Putamen (tissue), 1 donor: ENCODE data around the gene PLCB3.

ENCODE experiments used
- DNase-seq: peaks from one replicate; pipeline ENCODE4 v3.0.0-alpha.2; 2016; ENCODE audit warnings: low spot score

Gene PLCB3

GRCh38 chr11:64251016-64251752 lies at the start of gene PLCB3:
PLCB3 (plus strand) TSS chr11:64251530; CDS start chr11:64251650, 120 bp downstream.
- DNase-seq: no peak

DNA sequence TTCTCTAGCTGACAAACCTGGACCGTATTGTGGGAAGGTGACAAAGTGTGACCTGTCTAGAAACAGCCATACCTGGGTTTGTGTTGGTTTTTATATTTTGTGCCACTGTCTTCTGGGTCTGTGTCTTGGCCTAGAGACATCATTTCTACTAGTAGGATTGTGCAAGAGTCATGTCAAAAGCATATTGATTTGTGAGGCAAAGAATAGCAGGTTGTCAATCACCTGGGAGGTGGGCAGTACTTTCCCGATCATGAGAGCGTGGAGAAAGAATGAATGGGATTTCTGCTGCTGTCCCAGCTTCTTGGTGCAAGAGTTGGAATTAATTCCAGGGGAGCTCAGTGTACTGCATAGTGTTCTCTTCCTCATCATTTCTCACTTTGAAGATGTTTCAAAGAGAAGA lies 49.8 kb upstream of the PLCB3 start:
- no peak for DNase-seq

DNA sequence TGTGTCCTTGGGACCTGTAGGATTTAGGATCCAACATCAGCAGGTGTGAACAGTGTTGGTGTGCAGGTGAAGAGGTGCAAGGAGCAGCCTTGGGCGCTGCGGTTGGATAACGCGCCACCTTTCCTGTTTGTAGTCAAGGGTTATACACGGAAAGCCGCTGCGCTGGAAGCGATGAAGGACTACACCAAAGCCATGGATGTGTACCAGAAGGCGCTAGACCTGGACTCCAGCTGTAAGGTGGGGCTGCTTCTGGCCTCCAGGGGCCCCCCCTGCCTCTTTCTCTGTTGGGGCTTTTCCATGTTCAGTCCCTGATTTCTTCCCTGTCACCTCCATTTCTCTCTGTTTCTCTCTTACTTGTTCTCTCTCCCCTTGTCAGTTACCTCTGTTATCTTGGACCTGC lies 48.3 kb upstream of the PLCB3 start:
- no peak for DNase-seq

DNA sequence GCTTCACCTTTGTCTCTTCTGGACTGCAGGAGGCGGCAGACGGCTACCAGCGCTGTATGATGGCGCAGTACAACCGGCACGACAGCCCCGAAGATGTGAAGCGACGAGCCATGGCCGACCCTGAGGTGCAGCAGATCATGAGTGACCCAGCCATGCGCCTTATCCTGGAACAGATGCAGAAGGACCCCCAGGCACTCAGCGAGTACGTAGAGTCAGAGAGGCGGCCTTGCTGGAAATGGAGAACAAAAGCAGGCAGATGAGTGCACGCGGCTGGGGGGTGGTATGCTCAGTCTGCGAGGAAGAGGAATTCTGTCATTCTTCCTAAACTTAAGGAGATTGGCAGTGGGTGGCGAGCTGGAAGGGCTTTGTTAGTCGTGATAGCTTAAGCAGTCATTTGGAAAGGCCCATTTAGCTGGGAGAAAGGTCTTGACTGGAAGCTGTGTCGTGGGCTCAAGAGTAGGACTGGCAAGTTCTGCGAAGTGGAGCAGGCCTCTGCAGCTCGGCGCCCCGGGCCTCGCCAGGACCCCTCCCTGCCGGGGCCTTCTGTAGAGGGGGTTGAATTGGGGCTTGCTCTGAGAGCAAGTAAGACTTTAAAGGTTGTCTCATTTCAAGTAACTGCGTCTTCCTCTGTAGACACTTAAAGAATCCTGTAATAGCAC lies 47.8 kb upstream of the PLCB3 start:
- DNase-seq: no peak

DNA sequence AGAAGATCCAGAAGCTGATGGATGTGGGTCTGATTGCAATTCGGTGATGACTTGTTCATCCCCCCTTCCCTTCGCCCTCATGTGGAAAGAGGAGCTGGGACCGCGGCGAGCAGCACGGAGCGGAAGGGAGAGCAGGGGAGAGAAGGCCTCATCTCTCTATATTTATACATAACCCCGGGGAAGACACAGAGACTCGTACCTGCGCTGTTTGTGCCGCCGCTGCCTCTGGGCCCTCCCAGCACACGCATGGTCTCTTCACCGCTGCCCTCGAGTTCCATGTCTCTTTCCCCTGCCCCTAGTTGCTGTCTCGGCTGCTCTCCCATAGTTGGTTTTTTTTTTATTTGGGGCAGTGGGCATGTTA lies 47.3 kb upstream of the PLCB3 start:
- DNase-seq: no peak

- peak; percentile 89 for DNase-seq
These were observed 46.8 kb upstream of the PLCB3 start for GRCh38 chr11:64204464-64204989.

DNA sequence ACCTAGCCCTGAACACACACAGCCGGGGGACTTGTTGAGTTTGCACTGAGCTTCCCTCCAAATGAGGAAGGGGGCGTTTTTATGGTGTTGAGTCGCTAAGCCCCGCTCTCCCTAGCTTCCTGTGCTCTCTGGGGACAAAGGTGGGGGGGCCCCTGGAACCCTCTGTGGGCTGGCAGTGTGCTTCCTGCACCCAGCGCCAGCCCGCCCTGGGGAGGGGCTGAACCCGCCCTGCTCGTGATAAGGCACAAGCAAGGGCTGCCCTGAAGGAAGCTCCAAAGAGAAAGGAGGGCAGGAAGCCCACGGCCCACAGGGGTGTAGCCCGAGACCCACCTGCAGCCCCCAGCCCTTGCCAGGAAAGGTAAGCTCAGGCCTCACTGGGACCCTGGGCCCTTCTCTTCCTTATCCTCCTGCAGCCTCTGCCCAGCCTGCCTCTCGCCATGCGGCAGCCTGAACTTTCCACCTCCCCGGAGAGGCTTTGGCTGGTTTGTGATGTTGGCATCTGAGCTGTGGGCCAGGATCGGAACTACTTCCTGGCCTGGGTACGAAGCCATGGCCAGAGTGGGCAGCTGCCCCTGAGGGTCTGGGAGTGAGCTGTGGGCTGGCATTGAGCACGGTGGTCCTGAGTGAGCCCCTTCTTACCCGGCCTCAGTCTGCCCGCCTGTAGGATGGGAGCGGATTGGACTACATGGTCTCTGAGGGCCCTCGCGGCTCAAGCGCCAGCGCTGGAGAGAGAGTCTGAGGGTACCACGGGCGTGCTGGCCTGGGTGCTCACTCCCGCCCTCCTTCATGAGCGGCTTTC lies 44.7 kb upstream of the PLCB3 start, which contains the start of gene FERMT3:
Gene FERMT3, plus strand, starts transcription at position 265 of the 799 bp plus-strand sequence. CDS start 644 bp downstream, outside the sequence.
- DNase-seq: no peak

DNA sequence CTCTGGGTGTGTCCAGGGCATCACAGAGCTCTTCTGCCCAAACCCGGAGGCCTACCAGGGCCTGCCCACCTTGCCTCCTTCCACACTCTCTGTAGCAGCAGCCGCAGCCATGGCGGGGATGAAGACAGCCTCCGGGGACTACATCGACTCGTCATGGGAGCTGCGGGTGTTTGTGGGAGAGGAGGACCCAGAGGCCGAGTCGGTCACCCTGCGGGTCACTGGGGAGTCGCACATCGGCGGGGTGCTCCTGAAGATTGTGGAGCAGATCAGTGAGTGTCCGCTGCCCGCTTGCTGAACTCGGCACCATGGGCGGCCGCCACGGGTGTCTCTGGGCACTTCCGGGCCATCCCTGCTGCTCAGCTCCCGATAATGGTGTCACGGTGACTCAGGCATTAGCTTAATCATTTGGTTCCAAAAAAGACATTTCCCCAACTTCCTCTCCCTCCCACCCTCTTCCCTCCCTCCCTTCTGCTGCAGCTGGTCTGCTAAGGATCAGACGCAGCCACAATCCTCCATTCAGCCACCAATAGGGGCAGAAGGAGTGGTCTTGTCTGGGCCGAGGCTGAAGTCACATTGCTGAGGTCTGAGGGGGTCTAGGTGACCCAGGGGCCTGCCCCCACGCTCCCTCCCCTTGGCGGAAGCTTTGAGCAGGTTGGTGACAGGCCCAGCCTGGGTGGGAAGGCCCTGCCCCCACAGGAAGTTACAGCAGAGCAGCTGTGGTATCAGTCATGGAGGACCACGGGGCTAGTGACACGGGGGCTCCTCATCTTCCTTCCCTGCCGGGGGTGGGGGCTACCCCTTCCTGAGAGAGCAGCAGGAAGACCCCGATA lies 43.9 kb upstream of the PLCB3 start:
- no peak for DNase-seq

- DNase-seq: no peak
These were observed 43.1 kb upstream of the PLCB3 start for GRCh38 chr11:64208086-64208795.

- no peak for DNase-seq
These were observed 42.4 kb upstream of the PLCB3 start for GRCh38 chr11:64208796-64209562.

GRCh38 chr11:64209563-64209843 lies 41.8 kb upstream of the PLCB3 start:
- DNase-seq: no peak

- DNase-seq: no peak
These were observed 40.9 kb upstream of the PLCB3 start for GRCh38 chr11:64210301-64211020.

GRCh38 chr11:64211181-64211872 lies 40.0 kb upstream of the PLCB3 start:
- DNase-seq: no peak

GRCh38 chr11:64216879-64217278 lies 34.5 kb upstream of the PLCB3 start:
- DNase-seq: no peak

DNA sequence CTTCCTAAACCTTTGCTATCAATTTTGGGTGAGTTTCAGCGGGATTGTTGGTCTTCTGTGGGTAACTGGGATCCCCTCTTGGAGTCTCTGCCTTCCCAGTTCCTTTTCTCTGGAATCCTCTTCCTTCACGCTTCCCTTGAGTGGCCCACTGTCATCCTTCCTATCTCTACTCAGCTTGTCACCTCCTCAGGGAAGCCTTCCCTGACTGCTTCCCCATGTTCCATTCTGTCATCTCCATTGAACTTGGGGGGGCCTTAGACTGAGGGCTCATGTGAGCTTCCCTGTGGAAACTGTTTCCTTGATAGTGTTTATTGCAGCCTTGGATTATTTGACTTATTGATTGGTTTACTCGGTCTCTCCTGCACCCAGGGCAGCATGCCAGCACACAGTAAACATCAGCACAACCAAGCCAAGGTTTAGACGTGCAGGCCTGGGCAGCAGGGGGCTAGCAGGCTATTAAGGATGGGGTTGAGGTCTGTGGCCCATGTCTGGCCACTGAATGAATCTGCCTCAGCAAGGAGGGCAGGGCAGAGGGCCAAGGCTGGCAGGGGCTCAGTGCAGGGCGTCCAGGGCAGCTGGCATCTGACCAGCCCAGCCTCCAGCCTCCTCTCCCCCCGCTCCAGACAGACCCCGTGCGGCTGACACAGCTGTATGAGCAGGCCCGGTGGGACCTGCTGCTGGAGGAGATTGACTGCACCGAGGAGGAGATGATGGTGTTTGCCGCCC lies 32.5 kb upstream of the PLCB3 start:
- no peak for DNase-seq

DNA sequence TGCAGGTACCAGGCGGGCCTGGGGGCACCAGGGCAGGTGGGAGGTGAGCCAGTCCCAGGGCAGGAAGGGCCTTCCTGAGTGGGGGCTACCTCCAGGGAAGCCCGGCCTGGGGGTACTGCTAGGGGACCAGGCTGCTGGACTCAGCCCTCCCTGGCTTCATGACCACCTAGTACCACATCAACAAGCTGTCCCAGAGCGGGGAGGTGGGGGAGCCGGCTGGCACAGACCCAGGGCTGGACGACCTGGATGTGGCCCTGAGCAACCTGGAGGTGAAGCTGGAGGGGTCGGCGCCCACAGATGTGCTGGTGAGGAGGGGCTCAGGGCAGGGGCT lies 32.0 kb upstream of the PLCB3 start:
- no peak for DNase-seq

GRCh38 chr11:64219755-64220154 lies 31.6 kb upstream of the PLCB3 start:
- DNase-seq: no peak

DNA sequence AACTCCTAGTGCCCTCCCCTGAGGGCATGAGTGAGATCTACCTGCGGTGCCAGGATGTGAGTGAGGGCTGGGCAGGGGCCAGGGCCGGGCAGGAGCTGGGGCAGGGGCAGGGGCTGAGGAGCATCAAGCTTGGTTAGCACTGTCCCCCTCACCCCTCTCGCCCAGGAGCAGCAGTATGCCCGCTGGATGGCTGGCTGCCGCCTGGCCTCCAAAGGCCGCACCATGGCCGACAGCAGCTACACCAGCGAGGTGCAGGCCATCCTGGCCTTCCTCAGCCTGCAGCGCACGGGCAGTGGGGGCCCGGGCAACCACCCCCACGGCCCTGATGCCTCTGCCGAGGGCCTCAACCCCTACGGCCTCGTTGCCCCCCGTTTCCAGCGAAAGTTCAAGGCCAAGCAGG lies 31.1 kb upstream of the PLCB3 start:
- DNase-seq: no peak

DNA sequence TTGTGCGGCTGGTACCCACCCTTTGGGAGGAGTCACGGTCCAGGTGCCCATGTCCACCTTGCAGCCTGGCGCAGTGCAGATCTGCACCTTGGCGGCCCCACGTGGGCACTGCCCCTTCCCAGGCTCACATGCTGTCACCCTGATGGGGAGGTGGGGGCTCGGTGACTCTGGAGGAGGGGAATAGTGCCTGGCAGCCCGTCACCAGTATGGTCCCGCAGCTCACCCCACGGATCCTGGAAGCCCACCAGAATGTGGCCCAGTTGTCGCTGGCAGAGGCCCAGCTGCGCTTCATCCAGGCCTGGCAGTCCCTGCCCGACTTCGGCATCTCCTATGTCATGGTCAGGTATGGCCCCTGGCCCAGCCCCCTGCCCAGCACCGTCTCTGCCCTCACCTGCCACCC lies 30.5 kb upstream of the PLCB3 start:
- no peak for DNase-seq
